GM19240 (cell line): Measurements from ENCODE around the gene AARS1.
"Not testable (repeated sequence)": the region's sequence is repeated elsewhere in the genome, so short reads cannot be mapped to it uniquely, and the experiment has no call there.

ENCODE experiments used
- DNase-seq: peaks from one replicate; pipeline ENCODE4 v3.0.0; 2011; ENCODE audit warnings: low spot score; ENCODE audit not compliant: insufficient read length

Gene AARS1

DNA sequence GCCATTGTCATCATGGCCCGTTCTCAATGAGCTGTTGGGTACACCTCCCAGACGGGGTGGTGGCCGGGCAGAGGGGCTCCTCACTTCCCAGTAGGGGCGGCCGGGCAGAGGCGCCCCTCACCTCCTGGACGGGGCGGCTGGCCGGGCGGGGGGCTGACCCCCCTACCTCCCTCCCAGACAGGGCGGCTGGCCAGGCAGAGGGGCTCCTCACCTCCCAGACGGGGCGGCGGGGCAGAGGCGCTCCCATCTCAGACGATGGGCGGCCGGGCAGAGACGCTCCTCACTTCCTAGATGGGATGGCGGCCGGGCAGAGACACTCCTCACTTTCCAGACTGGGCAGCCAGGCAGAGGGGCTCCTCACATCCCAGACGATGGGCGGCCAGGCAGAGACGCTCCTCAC is 64.7 kb downstream of the AARS1 start:
- not testable (repeated sequence) for DNase-seq

DNA sequence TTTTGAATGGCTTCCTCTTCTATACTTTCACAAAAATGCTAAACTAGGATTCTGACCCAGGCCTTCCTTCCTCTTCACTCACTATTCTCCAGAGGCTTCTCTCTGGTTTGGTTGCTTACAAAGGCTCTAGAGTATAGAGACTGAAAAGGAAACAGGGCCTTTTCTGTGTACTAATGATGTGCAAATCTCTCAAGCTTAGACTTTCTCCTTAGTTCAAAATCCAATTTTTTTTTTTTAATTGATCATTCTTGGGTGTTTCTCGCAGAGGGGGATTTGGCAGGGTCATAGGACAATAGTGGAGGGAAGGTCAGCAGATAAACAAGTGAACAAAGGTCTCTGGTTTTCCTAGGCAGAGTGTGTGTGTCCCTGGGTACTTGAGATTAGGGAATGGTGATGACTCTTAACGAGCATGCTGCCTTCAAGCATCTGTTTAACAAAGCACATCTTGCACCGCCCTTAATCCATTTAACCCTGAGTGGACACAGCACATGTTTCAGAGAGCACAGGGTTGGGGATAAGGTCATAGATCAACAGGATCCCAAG is 65.3 kb downstream of the AARS1 start:
- DNase-seq = not testable (repeated sequence)

GRCh38 chr16:70223216-70223615 is 66.1 kb downstream of the AARS1 start:
- DNase-seq = not testable (repeated sequence)

- DNase-seq = not testable (repeated sequence)
Measured at GRCh38 chr16:70222574-70222973, 66.7 kb downstream of the AARS1 start.

GRCh38 chr16:70218586-70218985 is 70.7 kb downstream of the AARS1 start:
- DNase-seq = not testable (repeated sequence)

GRCh38 chr16:70206382-70206781 is 82.9 kb downstream of the AARS1 start:
- DNase-seq = not testable (repeated sequence)

DNA sequence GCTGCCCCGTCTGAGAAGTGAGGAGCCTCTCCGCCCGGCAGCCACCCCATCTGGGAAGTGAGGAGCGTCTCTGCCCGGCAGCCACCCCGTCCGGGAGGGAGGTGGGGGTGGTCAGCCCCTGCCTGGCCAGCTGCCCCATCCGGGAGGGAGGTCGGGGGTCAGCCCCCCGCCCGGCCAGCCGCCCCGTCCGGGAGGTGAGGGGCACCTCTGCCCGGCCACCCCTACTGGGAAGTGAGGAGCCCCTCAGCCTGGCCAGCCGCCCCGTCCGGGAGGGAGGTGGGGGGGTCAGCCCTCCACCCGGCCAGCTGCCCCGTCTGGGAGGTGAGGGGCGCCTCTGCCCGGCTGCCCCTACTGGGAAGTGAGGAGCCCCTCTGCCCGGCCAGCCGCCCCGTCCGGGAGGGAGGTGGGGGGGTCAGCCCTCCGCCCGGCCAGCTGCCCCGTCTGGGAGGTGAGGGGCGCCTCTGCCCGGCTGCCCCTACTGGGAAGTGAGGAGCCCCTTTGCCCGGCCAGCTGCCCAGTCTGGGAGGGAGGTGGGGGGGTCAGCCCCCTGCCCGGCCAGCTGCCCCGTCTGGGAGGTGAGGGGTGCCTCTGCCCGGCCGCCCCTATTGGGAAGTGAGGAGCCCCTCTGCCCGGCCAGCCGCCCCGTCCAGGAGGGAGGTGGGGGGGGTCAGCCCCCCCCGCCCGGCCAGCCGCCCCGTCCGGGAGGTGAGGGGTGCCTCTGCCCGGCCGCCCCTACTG is 84.5 kb downstream of the AARS1 start:
- DNase-seq = not testable (repeated sequence)

- DNase-seq = not testable (repeated sequence)
Measured at GRCh38 chr16:70204010-70204409, 85.3 kb downstream of the AARS1 start.

- not testable (repeated sequence) for DNase-seq
Measured at GRCh38 chr16:70203508-70203907, 85.8 kb downstream of the AARS1 start.
